ENCODE results near the gene EPS8.
A peak's percentile ranks its signal among the peaks of the same experiment; 100 is the strongest.

The EPS8 gene

GRCh38 chr12:15789220-15790171 is at the start of gene EPS8:
Gene EPS8, minus strand, starts transcription at chr12:15789388. Its CDS starts 106,437 bp downstream, at chr12:15682951.
- no peak for TF ChIP-seq CTCF (IDR thresholded peaks at IDR 0.05; ENCODE audit: control extremely low read depth, extremely low read depth, low read depth, missing control alignments)
- peak; percentile 89 for DNase-seq (ENCODE audit: extremely low spot score)
- ChIA-PET CTCF (interaction anchor here (1.0 to 2.0 kb wide), 7 partner anchors 8 to 200 kb away, joined by 3 to 6 read pairs (median 4); no protein-coding TSS in a partner anchor), POLR2A (no interaction called here)

GRCh38 chr12:15837141-15837790 is 48.1 kb upstream of the EPS8 start:
- CTCF ChIA-PET: no interaction called here

GRCh38 chr12:15834575-15834974 is 45.4 kb upstream of the EPS8 start:
- CTCF ChIA-PET: no interaction called here
- TF ChIP-seq CTCF (IDR thresholded peaks at IDR 0.05; ENCODE audit: control extremely low read depth, extremely low read depth, low read depth, missing control alignments): no peak
- no peak for DNase-seq (ENCODE audit: extremely low spot score)
- POLR2A ChIA-PET: no interaction called here

More at GRCh38 chr12:15837141-15837790, 48.1 kb upstream of the EPS8 start:
- TF ChIP-seq CTCF (IDR thresholded peaks at IDR 0.05; ENCODE audit: control extremely low read depth, extremely low read depth, low read depth, missing control alignments): no peak
- POLR2A ChIA-PET: no interaction called here
- DNase-seq (ENCODE audit: extremely low spot score): no peak

GRCh38 chr12:15831315-15831978 is 42.3 kb upstream of the EPS8 start:
- TF ChIP-seq CTCF (IDR thresholded peaks at IDR 0.05; ENCODE audit: control extremely low read depth, extremely low read depth, low read depth, missing control alignments): no peak
- ChIA-PET POLR2A (no interaction called here), CTCF (interaction anchor here (0.5 to 2.2 kb wide), 13 partner anchors 8 to 1810 kb away, joined by 3 to 6 read pairs (median 3); partner anchors contain the start of gene RERG)
- no peak for DNase-seq (ENCODE audit: extremely low spot score)

GRCh38 chr12:15830538-15830937 is 41.4 kb upstream of the EPS8 start:
- CTCF ChIA-PET: interaction anchor here (0.9 to 1.4 kb wide), 6 partner anchors 18 to 609 kb away, joined by 3 to 4 read pairs (median 3); partner anchors contain the start of gene RERG
- TF ChIP-seq CTCF (IDR thresholded peaks at IDR 0.05; ENCODE audit: control extremely low read depth, extremely low read depth, low read depth, missing control alignments): no peak
- no peak for DNase-seq (ENCODE audit: extremely low spot score)
- POLR2A ChIA-PET: no interaction called here

GRCh38 chr12:15829949-15830348 is 40.8 kb upstream of the EPS8 start:
- no peak for DNase-seq (ENCODE audit: extremely low spot score)
- CTCF ChIA-PET: interaction anchor here (1.1 to 1.2 kb wide), 2 partner anchors 9 to 57 kb away, joined by 3 read pairs; no protein-coding TSS in a partner anchor
- POLR2A ChIA-PET: no interaction called here
- TF ChIP-seq CTCF (IDR thresholded peaks at IDR 0.05; ENCODE audit: control extremely low read depth, extremely low read depth, low read depth, missing control alignments): no peak
